ENCODE results near the gene CLCN5. TPM values are rescaled to one million over a fixed set of nuclear protein-coding genes. Genes with fewer than 3 reads are reported as not detected.

The CLCN5 gene
- total RNA-seq, 4 donors from 2014 or later, result 2.5 to 20.3 (median 17.2) TPM

GRCh38 chrX:49896951-49897350 lies 25.4 kb upstream of the CLCN5 start:
- no peak for TF ChIP-seq CTCF (IDR thresholded peaks at IDR 0.05)
- TF ChIP-seq POLR2A (IDR thresholded peaks at IDR 0.05), result no peak
- Histone ChIP-seq H3K27ac (no peak overlapping the region), H3K36me3 (no peaks in the 10 kb centered on the region), H3K9me3 (no peaks in the 10 kb centered on the region), H3K4me3 (no peak overlapping the region), H3K27me3 (no peaks in the 10 kb centered on the region), H3K4me1 (no peaks in the 10 kb centered on the region)
- no peak for DNase-seq

GRCh38 chrX:49901048-49901447 lies 21.3 kb upstream of the CLCN5 start:
- TF ChIP-seq POLR2A (IDR thresholded peaks at IDR 0.05), result no peak
- no peak for TF ChIP-seq CTCF (IDR thresholded peaks at IDR 0.05)
- no peak for DNase-seq
- no peaks in the 10 kb centered on the region for H3K27me3 ChIP-seq

GRCh38 chrX:49910344-49910743 lies 12.1 kb upstream of the CLCN5 start:
- no peak overlapping the region for H3K27ac ChIP-seq
- no peaks in the 10 kb centered on the region for H3K27me3 ChIP-seq
- no peak for DNase-seq
- no peaks in the 10 kb centered on the region for H3K9me3 ChIP-seq
- H3K4me1 ChIP-seq, result no peaks in the 10 kb centered on the region
- TF ChIP-seq POLR2A (IDR thresholded peaks at IDR 0.05), result no peak
- TF ChIP-seq CTCF (IDR thresholded peaks at IDR 0.05), result no peak
- no peak overlapping the region for H3K4me3 ChIP-seq
- no peaks in the 10 kb centered on the region for H3K36me3 ChIP-seq

More at GRCh38 chrX:49901048-49901447, 21.3 kb upstream of the CLCN5 start:
- no peak overlapping the region for H3K4me3 ChIP-seq
- no peak overlapping the region for H3K27ac ChIP-seq
- H3K36me3 ChIP-seq, result no peaks in the 10 kb centered on the region
- no peaks in the 10 kb centered on the region for H3K4me1 ChIP-seq
- no peaks in the 10 kb centered on the region for H3K9me3 ChIP-seq

GRCh38 chrX:49912086-49912485 lies 10.3 kb upstream of the CLCN5 start:
- TF ChIP-seq POLR2A (IDR thresholded peaks at IDR 0.05) (no peak), CTCF (IDR thresholded peaks at IDR 0.05) (no peak)
- H3K4me1 ChIP-seq, result no peaks in the 10 kb centered on the region
- no peaks in the 10 kb centered on the region for H3K36me3 ChIP-seq
- H3K4me3 ChIP-seq, result no peak overlapping the region
- no peaks in the 10 kb centered on the region for H3K27me3 ChIP-seq
- DNase-seq, result no peak
- H3K9me3 ChIP-seq, result no peaks in the 10 kb centered on the region
- H3K27ac ChIP-seq, result no peak overlapping the region

- Histone ChIP-seq H3K27me3 (no peaks in the 10 kb centered on the region), H3K4me3 (no peak overlapping the region), H3K36me3 (no peaks in the 10 kb centered on the region), H3K9me3 (no peaks in the 10 kb centered on the region), H3K27ac (no peak overlapping the region), H3K4me1 (no peaks in the 10 kb centered on the region)
- TF ChIP-seq CTCF (IDR thresholded peaks at IDR 0.05) (no peak), POLR2A (IDR thresholded peaks at IDR 0.05) (no peak)
- no peak for DNase-seq
These were observed 9.5 kb upstream of the CLCN5 start for GRCh38 chrX:49912861-49913260.

Data from Peyer's patch (tissue), 4 donors.